Stimulated activated CD4-positive, alpha-beta T cell treated with anti-CD3 and anti-CD28 coated beads, Interleukin-15, amount 100 ng/mL, for 1 hour (primary cell): ENCODE data around the gene HNRNPL.
"Not testable (repeated sequence)": the region's sequence is repeated elsewhere in the genome, so short reads cannot be mapped to it uniquely, and the experiment has no call there.

Experiments used
- DNase-seq, 2 donors: peaks; one replicate each; pipeline ENCODE4 v3.0.0-alpha.2; 2020; ENCODE audit warnings: low read depth in 1 of 2, low spot score in 1 of 2

HNRNPL gene

DNA sequence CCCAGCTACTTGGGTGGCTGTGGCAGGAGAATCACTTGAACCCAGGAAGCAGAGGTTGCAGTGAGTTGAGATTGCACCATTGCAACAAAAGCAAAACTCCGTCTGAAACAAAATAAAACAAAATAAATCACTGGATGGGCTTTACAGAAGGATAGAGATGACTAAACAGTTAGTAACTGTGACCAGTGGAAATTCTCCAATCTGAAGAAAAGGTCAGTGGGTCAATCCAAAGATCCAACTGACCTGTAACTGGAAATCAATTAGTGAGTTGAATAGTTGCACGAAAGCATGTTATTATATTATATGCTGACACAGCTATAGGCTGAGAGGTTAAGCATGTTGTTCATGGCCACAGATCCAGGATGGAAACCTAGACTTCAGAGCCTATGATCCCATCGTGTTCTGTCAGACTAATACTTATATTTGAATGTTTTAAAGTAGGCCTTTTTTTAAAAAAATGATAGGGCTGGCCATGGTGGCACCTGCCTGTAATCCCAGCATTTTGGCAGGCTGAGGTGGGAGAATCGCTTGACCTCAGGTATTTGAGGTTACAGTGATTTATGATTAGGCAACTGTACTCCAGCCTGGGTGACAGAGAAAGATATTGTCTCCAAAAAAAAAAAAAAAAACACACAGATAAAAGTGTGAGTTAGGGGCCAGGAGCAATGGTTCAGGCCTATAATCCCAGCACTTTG, 19.6 kb downstream of the HNRNPL start:
- DNase-seq = no peak

DNA sequence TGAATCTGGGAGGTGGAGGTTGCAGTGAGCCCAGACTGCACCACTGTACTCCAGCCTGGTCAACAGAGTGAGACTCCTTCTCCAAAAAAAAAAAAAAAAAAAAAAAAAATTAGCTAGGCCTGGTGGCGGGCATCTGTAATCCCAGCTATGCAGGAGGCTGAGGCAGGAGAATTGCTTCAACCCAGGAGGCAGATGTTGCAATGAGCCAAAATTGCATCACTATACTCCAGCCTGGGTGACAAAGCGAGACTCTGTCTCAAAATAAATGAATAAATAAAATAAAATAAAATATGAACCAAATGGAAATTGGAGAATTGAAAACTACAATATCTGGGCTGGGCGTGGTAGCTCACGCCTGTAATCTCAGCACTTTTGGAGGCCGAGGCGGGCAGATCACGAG, 20.6 kb downstream of the HNRNPL start:
- not testable (repeated sequence) for DNase-seq

DNA sequence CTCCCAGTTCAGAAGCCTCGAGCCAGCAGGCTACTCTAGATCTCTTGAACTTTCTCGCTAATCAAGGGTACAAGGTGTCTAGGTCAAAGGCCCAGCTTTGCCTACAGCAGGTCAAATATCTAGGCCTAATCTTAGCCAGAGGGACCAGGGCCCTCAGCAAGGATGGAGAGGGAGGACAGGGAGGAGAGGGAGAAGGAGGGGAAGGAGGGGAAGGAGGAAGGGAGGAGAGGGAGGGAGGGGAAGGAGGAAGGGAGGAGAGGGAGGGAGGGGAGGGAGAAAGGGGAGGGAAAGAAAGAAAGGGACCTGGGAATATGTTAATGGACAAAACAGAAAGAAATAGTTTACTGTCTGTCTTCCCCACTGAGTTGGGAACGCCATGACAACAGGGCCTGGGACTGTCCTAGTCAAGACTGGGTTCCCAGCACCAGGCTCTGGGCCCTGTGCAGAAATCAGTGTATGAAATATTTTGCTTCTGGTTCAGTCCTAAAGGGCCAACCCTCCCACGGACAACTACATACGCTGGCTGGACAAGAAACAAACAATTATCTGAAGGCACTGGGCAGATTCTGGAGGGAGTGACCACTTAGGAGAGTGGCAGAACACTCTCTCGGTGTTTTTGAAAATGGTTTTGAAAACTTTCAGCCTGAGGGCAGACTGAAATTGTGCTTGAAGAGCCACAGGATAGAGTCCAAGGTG, 22.8 kb downstream of the HNRNPL start:
- DNase-seq = no peak

DNA sequence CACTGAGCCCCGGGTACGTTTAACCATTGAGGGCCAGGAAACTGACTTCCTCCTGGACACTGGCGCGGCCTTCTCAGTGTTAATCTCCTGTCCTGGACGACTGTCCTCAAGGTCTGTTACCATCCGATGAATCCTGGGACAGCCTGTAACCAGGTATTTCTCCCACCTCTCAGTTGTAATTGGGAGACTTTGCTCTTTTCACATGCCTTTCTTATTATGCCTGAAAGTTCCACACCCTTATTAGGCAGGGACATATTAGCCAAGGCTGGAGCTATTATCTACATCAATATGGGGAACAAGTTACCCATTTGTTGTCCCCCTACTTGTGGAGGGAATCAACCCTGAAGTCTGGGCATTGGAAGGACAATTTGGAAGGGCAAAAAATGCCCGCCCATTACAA, 23.9 kb downstream of the HNRNPL start:
- DNase-seq = not testable (repeated sequence)

DNA sequence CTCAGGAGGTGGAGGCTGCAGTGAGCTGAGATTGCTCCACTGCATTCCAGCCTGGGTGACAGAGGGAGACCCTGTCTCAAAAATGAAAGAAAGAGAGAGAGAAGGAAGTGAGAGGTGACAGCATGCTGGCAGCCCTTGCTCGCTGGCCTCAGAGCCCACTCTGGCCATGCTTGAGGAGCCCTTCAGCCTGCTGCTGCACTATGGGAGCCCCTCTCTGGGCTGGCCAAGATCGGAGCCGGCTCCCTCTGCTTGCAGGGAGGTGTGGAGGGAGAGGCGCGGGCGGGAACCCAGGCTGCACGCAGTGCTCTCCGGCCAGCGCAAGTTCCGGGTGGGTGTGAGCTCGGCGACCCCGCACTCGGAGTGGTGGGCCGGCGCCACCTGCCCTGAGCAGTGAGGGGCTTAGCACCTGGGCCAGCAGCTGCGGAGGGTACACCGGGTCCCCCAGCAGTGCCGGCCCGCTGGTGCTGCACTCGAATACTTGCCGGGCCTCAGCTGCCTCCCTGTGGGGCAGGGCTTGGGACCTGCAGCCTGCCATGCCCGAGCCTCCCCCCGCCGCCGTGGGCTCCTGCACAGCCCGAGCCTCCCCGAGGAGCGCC, 28.5 kb downstream of the HNRNPL start:
- DNase-seq = not testable (repeated sequence)

DNA sequence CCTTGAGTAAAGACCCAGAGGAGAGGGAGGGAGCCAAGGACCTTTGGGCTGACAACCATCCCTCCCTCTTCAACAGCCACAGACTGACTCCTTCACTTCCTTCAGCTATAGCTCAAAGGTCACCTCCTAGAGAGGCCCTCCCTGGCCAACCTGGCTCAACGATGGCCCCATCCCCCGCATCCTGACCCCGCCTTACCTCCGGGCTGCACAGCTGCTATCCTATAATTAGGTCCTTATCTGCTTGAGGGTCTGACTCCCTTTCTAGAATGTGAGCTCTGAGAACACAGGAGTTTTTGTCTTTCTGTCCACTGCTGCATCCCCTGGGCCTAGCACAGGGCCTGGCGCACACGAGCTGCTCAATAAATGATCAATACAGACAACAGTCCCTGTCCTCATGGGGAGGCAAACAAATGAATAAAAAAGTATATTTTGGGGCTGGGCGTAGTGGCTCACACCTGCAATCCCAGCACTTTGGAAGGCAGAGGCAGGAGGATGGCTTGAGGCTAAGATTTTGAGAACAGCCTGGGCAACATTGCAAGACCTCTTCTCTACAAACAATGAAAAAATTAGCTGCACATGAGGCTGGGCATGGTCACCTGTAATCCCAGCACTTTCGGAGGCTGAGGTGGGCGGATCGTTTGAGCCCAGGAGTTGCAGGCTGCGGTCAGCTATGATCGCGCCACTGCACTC, 30.4 kb downstream of the HNRNPL start:
- no peak for DNase-seq

DNA sequence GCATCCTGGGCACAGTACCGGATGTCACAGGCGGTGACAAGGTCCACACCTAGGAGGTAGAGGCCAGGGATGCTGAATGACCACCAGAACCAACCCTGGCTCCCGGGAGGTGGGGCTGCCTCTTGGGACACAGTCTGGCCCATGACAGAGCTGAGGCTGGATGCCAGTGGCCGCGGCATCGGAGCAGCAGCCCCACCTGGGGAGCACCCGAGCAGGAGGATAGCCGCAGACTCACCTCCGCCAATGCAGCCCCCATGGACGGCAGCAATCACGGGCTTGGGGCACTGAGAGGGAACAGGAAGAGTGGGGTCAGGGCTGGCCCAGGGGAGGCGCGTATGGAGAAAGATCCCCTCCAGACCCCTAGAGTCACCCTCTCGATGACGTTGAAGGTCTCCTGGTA, 32.7 kb downstream of the HNRNPL start:
- DNase-seq = no peak

DNA sequence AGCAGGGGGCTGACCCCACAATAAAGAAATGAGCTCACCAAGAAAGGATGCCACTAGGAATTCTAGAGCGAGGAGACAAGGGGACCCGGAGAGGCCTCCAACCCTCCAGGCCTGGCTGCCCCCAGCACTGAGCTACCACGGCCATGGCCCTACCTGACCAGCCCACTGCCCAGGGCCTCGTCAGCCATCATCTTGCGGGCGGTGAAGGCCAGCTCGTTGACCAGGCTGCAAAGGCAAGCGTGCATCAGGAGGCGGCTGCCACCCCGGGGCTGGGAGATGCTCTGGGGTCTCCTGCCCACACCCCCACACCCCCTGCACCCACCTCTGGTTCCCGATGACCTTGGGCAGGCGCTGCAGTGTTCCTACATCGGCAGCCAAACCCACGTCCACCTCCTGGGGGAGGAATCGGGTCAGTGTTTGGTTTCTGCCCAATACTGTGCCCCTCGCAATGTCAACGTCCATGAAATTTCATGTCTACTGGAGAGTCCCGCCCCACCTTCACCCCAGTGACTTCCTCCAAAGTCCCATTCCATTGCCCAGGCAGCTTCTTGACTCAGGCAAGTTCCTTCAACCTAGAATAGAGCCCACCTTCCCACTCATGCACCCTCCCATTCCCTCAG, 33.5 kb downstream of the HNRNPL start:
- no peak for DNase-seq

DNA sequence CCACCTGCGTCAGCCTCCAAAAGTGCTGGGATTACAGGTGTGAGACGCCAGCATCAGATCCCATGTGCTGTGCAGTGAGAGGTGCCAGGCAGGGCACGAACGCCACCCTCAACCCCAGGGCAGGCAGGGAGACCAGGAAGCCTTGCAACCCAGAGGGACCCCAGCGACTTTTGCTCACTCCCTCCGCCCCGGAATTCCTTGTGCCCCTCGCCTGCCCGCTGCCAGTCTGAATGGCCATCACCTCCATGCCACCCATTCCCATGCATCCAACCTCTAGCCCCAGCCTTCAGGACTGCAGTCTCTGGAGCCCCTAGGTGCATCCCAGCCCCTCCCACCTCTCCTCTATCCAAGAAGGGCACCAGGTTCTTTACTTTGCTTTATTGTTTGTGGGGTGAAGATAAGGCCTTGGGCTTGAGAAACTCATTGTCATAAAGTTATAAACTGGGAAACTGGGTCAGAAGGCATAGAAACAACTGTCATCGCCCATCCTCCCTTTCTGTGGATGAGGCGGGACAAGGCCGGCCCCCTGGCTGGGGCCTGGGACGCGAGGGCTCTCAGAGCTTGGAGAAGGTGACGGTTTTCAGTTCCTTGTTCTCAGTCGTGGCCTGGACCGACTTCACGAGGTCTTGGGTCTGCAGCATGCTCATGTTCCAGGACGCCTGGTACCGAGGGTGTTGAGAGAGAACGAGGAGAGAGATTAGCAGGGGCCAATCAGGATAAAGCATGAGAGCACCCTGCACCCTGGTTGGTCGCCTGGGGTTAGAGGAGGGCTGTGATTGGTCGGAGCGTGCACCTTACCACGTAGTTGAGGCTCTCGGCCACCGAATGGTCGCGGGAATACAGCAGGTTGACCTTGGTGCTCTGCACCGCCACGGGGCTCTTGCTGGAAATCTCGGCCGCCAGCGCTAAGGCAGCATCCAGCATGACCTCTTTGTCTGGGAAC, 34.5 kb downstream of the HNRNPL start:
- no peak for DNase-seq

DNA sequence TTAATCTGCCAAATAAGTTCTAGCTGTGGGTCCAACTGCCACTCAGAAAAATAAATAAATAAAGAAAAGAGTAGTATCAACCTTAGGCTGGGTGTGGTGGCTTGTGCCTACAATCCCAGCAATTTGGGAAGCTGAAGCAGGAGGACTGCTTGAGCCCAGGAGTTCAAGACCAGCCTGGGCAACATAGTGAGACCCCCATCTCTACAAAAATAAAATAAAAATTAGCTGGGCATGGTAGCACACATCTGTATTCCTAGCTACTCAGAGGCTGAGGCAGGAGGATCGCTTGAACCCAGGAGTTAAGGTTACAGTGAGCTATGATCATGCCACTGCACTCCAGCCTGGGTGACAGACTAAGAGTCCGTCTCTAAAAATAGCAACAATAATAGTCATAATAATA, 35.9 kb downstream of the HNRNPL start:
- DNase-seq = not testable (repeated sequence)

DNA sequence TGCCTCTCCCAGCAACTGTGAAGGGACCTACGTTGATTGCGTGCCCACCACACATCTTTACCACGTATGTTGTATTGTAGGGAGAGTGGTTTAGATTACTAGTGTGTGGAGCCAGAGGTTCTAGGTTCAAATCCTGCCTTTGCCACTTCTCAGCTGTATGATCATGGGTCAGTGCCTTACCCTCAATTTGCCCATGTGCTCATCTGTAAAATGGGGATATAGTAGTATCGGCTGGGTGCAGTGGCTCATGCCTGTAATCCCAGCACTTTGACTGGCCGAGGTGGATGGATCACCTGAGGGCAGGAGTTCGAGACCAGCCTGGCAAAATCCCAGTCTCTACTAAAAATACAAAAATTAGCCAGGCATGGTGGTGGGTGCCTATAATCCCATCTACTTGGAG, 36.5 kb downstream of the HNRNPL start:
- no peak for DNase-seq

DNA sequence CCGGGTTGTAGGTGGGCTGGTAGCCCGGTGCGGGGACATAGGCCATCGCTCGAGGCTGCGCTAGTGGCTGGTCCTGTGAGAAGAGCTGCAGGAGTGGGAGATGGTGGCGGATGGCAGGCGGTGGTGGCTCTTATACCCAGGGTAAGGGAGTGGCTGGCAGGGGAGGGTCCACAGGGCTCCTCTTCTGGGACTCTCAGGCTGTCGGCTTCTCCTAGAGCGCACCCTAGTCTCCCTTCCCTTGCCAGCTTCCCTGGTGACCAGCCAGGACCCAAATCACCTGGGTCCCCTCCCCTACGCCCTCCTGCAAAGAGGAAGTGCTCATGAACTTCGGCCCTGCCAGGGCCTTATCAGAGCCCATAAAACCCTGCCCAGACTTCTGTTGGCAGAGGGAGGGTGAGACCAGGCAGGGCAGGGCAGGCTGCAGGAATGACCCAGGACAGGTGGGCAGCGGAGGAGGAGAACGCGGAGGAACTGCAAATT, 36.9 kb downstream of the HNRNPL start, which contains the start of gene LGALS4:
Gene LGALS4 (minus strand): TSS at position 105 of the 480 bp plus-strand sequence. CDS start 59 bp downstream, at position 46.
- no peak for DNase-seq

DNA sequence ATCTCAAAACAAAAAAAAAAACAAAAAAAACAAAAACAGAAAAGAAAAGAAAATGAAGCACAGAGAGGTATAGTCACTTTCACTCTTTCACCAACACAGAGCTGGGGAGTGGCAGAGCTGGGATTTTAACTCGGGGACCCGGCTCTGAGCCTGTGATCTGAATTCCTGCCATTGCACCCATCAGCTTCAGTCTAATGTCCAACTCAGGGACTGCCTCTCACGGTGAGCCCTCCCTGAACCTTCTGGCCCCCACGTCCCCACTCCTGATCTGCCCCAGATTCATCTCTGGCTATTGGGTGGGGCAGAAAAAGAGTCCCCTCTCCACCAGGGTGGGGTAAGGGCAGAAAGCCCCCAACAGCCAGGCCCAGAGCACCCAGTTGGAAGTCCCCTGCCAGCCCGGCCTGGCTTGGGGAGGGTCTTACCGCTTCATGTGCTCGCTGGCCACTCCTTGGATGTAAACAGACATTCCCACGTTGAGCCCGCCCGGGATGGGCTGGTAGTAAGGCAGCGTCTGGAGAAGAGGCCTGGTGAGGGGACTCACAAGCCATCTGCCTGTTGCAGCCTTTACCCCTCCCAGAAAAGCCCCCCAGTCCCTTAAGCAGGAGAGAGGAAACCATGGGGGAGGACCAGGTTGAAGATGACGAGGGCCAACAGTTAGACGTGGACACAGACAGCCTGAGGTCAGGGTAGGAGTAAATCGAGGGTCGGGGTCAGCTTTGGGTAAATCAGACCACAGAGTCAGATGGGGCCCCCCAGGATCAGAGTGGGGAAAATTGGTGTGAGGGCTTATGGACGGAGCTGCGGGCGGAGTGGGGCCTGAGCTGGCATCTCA, 37.6 kb downstream of the HNRNPL start:
- DNase-seq = no peak

DNA sequence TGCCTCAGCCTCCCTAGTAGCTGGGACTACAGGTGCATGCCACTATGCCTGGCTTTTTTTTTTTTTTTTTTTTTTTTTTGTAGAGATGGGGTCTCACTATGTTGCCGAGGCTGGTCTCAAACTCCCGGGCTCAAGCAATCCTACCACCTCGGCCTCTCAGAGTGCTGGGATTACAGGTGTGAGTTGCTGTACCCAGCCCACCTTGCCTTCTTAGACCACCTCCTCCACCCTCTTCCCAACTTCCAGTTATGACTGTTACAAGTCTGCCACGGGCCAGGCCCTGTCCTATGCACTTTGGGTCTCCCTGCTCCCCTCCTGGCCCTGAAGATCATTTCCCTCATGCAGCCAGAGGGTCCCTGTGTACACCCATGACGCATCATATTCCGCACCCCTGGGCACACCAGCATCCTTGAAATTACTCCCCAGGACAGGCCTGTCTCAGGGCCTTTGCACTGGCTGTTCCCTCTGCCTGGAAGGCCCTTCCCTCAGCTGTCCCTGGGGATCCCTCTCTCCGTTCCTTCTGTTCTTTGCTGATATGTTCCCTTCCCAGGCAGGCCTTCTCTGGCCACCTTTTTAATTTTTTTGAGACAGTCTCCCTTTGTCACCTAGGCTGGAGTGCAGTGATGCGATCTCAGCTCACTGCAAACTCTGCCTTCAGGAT, 40.1 kb downstream of the HNRNPL start:
- no peak for DNase-seq

DNA sequence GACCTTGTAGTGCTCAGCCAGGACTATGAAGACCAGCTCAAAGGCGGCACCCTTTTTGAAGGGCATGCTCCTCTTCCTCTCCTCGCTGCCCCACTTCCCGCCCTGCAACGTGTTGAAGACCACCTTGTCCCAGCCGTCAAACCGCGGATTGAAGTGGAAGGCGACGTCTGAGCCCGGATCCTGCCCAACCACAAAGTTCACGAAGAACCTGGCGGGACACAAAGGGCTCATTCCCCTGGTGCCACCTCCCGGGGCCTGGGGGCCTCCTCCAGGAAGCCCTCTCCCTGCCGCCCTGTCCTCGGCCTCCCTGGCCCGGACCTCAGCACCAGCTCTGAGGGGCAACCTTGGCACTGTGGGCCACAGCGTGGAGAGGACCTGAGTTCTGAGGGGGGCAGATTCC, 41.0 kb downstream of the HNRNPL start:
- no peak for DNase-seq

DNA sequence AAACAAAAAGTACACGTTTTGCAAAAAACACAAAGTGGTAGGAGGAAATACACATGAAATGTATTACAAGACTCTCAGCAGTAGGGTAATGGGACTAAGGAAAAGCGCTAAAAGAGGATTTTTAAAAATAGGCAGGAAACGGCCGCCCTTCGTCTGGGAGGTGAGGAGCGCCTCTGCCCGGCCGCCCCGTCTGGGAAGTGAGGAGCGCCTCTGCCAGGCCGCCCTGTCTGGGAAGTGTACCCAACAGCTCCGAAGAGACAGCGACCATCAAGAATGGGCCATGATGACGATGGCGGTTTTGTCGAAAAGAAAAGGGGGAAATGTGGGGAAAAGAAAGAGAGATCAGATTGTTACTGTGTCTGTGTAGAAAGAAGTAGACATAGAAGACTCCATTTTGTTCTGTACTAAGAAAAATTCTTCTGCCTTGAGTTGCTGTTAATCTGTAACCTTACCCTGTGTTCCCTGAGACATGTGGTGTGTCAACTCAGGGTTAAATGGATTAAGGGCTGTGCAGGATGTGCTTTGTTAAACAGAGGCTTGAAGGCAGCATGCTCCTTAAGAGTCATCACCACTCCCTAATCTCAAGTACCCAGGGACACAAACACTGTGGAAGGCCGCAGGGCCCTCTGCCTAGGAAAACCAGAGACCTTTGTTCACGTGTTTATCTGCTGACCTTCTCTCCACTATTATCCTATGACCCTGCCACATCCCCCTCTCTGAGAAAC, 42.2 kb downstream of the HNRNPL start:
- not testable (repeated sequence) for DNase-seq

DNA sequence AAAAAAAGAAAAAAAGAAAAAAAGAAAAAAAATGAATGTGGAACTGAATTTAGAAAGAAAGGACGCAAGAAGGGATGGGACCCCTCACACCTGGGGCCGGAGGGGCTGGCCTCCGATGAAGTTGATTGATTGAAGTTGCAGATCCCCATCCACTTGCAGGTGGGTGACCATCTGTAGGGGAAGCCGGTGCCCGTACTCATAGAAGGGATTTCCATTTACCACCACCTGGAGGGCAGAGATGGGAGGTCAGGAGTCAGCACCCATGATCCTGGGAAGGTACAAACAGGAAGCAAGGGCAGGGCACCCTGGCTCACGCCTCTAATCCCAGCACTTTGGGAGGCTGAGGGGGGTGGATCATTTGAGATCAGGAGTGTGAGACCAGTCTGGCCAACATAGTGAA, 43.4 kb downstream of the HNRNPL start:
- no peak for DNase-seq

DNA sequence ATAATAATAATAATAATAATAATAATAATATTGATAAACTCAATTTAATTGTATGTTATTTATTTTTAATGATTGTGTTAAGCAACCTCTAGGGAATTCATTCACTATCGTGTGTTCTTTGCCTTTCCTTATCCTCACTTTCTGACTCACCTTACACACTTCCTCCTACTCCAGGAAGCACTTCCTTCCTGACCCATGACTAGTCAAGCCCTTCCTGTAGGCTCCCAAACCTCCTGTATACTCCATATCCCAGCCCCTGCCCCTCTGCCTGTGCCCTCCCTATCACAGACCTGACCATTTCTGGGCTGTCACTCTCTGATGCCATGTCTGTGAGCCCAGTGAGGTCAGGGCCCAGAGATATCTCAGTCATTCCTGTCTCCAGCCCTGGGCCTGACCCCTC, 44.6 kb downstream of the HNRNPL start:
- DNase-seq = no peak
